ENCODE data around the gene RNASE12.
"Not testable (repeated sequence)": the region's sequence is repeated elsewhere in the genome, so short reads cannot be mapped to it uniquely, and the experiment has no call there.

DNA sequence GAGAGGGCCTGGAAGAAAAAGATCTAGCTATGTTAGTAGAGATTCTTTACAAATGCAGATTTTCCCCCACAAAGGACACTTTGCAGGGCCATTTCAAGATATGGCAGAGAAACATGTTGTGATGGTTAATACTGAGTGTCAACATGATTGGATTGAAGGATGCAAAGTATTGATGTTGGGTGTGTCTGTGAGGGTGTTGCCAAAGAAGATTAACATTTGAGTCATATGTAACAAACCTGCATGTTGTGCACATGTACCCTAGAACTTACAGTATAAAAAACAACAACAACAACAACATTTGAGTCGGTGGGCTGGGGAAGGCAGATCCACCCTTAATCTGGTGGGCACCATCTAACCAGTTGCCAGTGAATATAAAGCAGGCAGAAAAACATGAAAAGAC is 24.0 kb downstream of the RNASE12 start:
- TF ChIP-seq PPARD (CRISPR knock-in tag; IDR thresholded peaks at IDR 0.05); DPF2 (IDR thresholded peaks at IDR 0.05); MEIS2 (IDR thresholded peaks at IDR 0.05; ENCODE audit: partially characterized antibody); MYBL2 (IDR thresholded peaks at IDR 0.05; ENCODE audit: low read depth); MYBL2 (CRISPR knock-in tag; IDR thresholded peaks at IDR 0.05; ENCODE audit: borderline replicate concordance); ZNF224 (CRISPR knock-in tag; IDR thresholded peaks at IDR 0.05); HDAC2 (IDR thresholded peaks at IDR 0.05); POLR2AphosphoS5 (IDR thresholded peaks at IDR 0.05; ENCODE audit: control insufficient read depth, insufficient read depth, low read depth, low read length); RNF2 (IDR thresholded peaks at IDR 0.05); SUPT5H (IDR thresholded peaks at IDR 0.05): not testable (repeated sequence)
- TF ChIP-seq, protein P1, sequence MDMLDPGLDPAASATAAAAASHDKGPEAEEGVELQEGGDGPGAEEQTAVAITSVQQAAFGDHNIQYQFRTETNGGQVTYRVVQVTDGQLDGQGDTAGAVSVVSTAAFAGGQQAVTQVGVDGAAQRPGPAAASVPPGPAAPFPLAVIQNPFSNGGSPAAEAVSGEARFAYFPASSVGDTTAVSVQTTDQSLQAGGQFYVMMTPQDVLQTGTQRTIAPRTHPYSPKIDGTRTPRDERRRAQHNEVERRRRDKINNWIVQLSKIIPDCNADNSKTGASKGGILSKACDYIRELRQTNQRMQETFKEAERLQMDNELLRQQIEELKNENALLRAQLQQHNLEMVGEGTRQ (CRISPR knock-in tag; IDR thresholded peaks at IDR 0.05) = not testable (repeated sequence)

Data from K562 (cell line).